SK-N-SH (cell line): ENCODE data around the gene LRP1.

ENCODE experiments used
- POLR2AphosphoS5 ChIP-seq: IDR thresholded peaks from 2 replicates; pipeline ENCODE4 v1.6.1; 2012; ENCODE audit warnings: low read depth, low read length
- TF ChIP-seq, protein P1 (sequence below): fragments of 200-600 bp; sonication (generic); IDR thresholded peaks from 2 replicates; pipeline ENCODE4 v1.6.1; 2017; ENCODE audit warnings: antibody characterized with exemption, mild to moderate bottlenecking, moderate library complexity

DNA sequence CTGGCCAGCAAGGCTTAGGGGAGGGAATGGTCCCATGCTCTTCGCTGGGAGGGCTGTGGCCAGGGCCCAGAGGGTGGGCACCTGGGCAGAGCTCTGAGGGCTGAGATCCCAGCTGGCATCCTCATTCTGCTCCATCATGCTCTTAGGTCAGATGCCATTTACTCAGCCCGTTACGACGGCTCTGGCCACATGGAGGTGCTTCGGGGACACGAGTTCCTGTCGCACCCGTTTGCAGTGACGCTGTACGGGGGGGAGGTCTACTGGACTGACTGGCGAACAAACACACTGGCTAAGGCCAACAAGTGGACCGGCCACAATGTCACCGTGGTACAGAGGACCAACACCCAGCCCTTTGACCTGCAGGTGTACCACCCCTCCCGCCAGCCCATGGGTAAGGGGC lies 49.9 kb downstream of the LRP1 start:
- no peak for TF ChIP-seq POLR2AphosphoS5
- TF ChIP-seq, protein P1, sequence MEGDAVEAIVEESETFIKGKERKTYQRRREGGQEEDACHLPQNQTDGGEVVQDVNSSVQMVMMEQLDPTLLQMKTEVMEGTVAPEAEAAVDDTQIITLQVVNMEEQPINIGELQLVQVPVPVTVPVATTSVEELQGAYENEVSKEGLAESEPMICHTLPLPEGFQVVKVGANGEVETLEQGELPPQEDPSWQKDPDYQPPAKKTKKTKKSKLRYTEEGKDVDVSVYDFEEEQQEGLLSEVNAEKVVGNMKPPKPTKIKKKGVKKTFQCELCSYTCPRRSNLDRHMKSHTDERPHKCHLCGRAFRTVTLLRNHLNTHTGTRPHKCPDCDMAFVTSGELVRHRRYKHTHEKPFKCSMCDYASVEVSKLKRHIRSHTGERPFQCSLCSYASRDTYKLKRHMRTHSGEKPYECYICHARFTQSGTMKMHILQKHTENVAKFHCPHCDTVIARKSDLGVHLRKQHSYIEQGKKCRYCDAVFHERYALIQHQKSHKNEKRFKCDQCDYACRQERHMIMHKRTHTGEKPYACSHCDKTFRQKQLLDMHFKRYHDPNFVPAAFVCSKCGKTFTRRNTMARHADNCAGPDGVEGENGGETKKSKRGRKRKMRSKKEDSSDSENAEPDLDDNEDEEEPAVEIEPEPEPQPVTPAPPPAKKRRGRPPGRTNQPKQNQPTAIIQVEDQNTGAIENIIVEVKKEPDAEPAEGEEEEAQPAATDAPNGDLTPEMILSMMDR = no peak
